ENCODE results near the gene FMO1. TPM values are rescaled to one million over a fixed set of nuclear protein-coding genes. Genes with fewer than 3 reads are reported as not detected.

Gene FMO1
- total RNA-seq, 1 experiment from 2014 or later = not detected

DNA sequence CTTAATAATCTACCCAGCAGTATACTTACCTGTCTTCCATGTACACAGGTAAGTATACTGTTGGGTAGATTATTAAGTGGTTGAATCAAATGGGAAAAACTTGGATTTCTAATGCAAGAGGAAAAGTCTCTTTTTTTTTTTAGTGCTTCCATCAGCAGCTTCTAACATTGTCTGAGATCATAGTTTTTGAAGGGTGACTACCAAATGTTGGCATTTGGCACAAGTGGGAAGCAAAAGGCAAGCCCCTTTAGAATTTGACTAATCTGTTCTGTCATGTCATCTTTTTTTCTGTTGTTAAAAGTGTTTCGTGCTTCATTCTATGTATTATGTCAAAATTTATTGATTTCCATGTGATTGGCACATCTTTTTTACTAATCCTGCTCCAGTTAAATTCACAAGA lies 547 bp downstream of the FMO1 start:
- Histone ChIP-seq H3K9me2 (ENCODE audit: insufficient read depth) (no peaks in the 10 kb centered on the region), H2AFZ (no peak overlapping the region), H3K36me3 (ENCODE audit: low read depth) (no peaks in the 10 kb centered on the region), H3K4me3 (no peak overlapping the region), H3K9me3 (ENCODE audit: insufficient read depth, low read depth) (no peaks in the 10 kb centered on the region), H3K4me2 (no peak overlapping the region), H3K27ac (no peak overlapping the region), H3K27me3 (ENCODE audit: insufficient read depth, low read depth) (peaks cover 5% of the 10 kb centered on the region), H3F3A (ENCODE audit: insufficient read depth, low read depth) (no peaks in the 10 kb centered on the region), H3K79me2 (ENCODE audit: low read depth) (no peaks in the 10 kb centered on the region), H4K20me1 (ENCODE audit: insufficient read depth) (no peaks in the 10 kb centered on the region), H3K4me1 (replicated peaks; ENCODE audit: insufficient read depth) (no peaks in the 10 kb centered on the region)
- BruUV-seq (replicated peaks) = no TSS peak
- no peak for DNase-seq
- ChIA-PET POLR2A (ENCODE audit: unreplicated experiment) (no interaction called here), CTCF (no interaction called here)
- intact Hi-C loops (cut with micrococcal nuclease; ENCODE audit: unreplicated experiment) = no loop called here
- no peak for TF ChIP-seq EZH2 (IDR thresholded peaks at IDR 0.05; ENCODE audit: low read depth)
- TF ChIP-seq, protein P1, sequence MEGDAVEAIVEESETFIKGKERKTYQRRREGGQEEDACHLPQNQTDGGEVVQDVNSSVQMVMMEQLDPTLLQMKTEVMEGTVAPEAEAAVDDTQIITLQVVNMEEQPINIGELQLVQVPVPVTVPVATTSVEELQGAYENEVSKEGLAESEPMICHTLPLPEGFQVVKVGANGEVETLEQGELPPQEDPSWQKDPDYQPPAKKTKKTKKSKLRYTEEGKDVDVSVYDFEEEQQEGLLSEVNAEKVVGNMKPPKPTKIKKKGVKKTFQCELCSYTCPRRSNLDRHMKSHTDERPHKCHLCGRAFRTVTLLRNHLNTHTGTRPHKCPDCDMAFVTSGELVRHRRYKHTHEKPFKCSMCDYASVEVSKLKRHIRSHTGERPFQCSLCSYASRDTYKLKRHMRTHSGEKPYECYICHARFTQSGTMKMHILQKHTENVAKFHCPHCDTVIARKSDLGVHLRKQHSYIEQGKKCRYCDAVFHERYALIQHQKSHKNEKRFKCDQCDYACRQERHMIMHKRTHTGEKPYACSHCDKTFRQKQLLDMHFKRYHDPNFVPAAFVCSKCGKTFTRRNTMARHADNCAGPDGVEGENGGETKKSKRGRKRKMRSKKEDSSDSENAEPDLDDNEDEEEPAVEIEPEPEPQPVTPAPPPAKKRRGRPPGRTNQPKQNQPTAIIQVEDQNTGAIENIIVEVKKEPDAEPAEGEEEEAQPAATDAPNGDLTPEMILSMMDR (conservative IDR thresholded peaks at IDR 0.05) = no peak

DNA sequence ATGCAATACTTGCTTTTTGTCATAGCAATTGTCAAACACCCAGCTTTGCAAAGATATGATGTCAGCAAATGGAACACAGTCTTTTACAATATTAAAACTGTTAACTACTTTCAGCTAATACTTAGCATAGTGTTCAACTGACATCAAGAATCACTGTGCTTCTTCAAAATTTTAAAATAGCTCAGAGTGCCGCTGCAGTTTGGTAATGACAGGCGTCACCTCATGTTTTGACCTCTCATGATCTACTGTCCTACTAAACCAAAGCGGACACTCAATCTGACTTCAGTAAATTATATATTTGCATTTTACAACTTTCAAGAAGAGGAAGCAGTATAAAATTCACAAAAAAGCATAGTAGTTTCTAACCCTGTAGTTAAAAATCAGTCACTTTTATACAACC lies 2.0 kb downstream of the FMO1 start:
- no peak overlapping the region for H3K27ac ChIP-seq
- H3K9me3 ChIP-seq (ENCODE audit: insufficient read depth, low read depth) = no peaks in the 10 kb centered on the region
- BruUV-seq (replicated peaks) = no TSS peak
- no peak overlapping the region for H2AFZ ChIP-seq
- no peaks in the 10 kb centered on the region for H3K79me2 ChIP-seq (ENCODE audit: low read depth)
- H3K4me2 ChIP-seq = no peak overlapping the region
- ChIA-PET POLR2A (ENCODE audit: unreplicated experiment) (no interaction called here), CTCF (no interaction called here)
- no peak overlapping the region for H3K4me3 ChIP-seq
- intact Hi-C loops (cut with micrococcal nuclease; ENCODE audit: unreplicated experiment) = loop anchor here (10.0 kb wide), 1 partner anchor 155 kb away; no protein-coding TSS in a partner anchor
- H3K36me3 ChIP-seq (ENCODE audit: low read depth) = no peaks in the 10 kb centered on the region
- no peak for DNase-seq
- H4K20me1 ChIP-seq (ENCODE audit: insufficient read depth) = no peaks in the 10 kb centered on the region
- H3K27me3 ChIP-seq (ENCODE audit: insufficient read depth, low read depth) = peaks cover 5% of the 10 kb centered on the region
- no peaks in the 10 kb centered on the region for H3K4me1 ChIP-seq (replicated peaks; ENCODE audit: insufficient read depth)
- no peaks in the 10 kb centered on the region for H3K9me2 ChIP-seq (ENCODE audit: insufficient read depth)
- H3F3A ChIP-seq (ENCODE audit: insufficient read depth, low read depth) = no peaks in the 10 kb centered on the region
- no peak for TF ChIP-seq EZH2 (IDR thresholded peaks at IDR 0.05; ENCODE audit: low read depth)
- TF ChIP-seq, protein P1 (conservative IDR thresholded peaks at IDR 0.05) = no peak

DNA sequence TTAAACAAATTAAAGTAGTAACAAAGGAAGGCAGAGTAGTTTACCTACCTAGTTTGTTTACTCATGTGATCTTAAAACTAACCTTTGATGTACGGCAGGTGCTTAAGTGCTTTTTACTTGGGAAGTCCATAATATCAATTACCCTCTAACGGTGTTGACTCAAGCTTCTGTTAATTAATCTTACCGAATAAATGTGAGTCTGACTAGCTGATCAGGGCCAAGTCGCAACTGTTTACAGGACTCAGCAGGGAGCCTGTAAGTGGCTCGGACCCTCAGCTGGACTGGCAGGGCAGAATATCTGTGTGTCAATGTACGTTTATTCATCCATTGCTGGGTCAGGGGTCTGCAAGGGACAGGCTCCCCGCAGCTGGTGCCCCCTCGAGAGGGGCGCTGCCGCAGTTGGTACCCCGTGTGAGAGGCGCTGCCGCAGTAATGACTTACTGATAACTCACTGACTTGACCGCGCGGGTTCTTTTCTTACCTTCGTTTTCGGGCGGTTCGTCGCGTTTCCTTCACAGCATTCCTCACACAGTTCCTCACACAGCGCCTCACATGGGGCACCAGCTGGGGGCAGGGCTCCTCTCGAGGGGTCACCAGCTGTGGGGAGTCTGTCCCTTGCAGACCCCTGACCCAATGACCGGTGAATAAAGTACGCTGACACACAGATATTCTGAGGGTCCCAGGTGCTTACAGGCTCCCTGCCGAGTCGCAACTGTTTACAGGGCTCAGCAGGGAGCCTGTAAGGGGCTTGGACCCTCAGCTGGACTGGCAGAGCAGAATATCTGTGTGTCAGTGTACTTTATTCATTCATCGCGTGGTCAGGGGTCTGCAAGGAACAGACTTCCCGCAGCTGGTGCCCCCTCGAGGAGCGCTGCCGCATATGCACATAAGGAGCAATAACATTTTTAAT lies 3.0 kb downstream of the FMO1 start:
- Histone ChIP-seq H4K20me1 (ENCODE audit: insufficient read depth) (no peaks in the 10 kb centered on the region), H3K9me3 (ENCODE audit: insufficient read depth, low read depth) (no peaks in the 10 kb centered on the region), H3K4me2 (peak overlapping the region; percentile 50), H3K4me1 (replicated peaks; ENCODE audit: insufficient read depth) (no peaks in the 10 kb centered on the region), H3K36me3 (ENCODE audit: low read depth) (no peaks in the 10 kb centered on the region), H3K27ac (no peak overlapping the region), H3K9me2 (ENCODE audit: insufficient read depth) (no peaks in the 10 kb centered on the region), H3K27me3 (ENCODE audit: insufficient read depth, low read depth) (peaks cover 5% of the 10 kb centered on the region), H3K4me3 (no peak overlapping the region), H3K79me2 (ENCODE audit: low read depth) (no peaks in the 10 kb centered on the region), H3F3A (ENCODE audit: insufficient read depth, low read depth) (no peaks in the 10 kb centered on the region), H2AFZ (no peak overlapping the region)
- DNase-seq = no peak
- ChIA-PET POLR2A (ENCODE audit: unreplicated experiment) (no interaction called here), CTCF (no interaction called here)
- no peak for TF ChIP-seq EZH2 (IDR thresholded peaks at IDR 0.05; ENCODE audit: low read depth)
- TF ChIP-seq, protein P1 (conservative IDR thresholded peaks at IDR 0.05) = no peak; the same call in 1 of the 2 replicates
- BruUV-seq (replicated peaks) = no TSS peak
- intact Hi-C loops (cut with micrococcal nuclease; ENCODE audit: unreplicated experiment) = loop anchor here (10.0 kb wide), 1 partner anchor 154 kb away; no protein-coding TSS in a partner anchor
